HCT116 (cell line): Measurements from ENCODE around the gene TLK1. TPM values are rescaled to one million over a fixed set of nuclear protein-coding genes. Genes with fewer than 3 reads are reported as not detected.

ENCODE experiments used
- ATAC-seq: fragments of 200-7000 bp; cut with Tn5 transposase; 2 replicates; pipeline ENCODE4 v1.9.1; 2020; ENCODE audit warnings: mild to moderate bottlenecking, moderate library complexity
- BruUV-seq: library from RNA; stranded (reverse); fragments of 400-500 nt; replicated peaks from 2 replicates; lab custom pipeline; 2021; lab: Mats Ljungman, UMichigan
- CTCF ChIA-PET: fragments of 300-600 bp; sonication (Branson Sonifier 250); formaldehyde crosslinking; loops from one replicate; lab custom pipeline; 2021; ENCODE audit warnings: antibody characterized with exemption; lab: Charles Lee
- POLR2A ChIA-PET: fragments of 300-600, 350-600 bp; sonication (Branson Sonifier 250); formaldehyde crosslinking; loops from one replicate; lab custom pipeline; 2021; ENCODE audit warnings: antibody characterized with exemption; lab: Charles Lee
- RAD21 ChIA-PET, 2 experiments: fragments of 300-600 bp; sonication (Branson Sonifier 250); formaldehyde crosslinking; loops; one replicate each; lab custom pipeline; 2023; ENCODE audit warnings: low total read pairs in 2 of 2; ENCODE audit not compliant: uncharacterized antibody in 2 of 2, unreplicated experiment in 2 of 2, low non-redundant PET in 1 of 2; lab: Charles Lee
- DNase-seq: peaks from one replicate; pipeline ENCODE4 v3.0.0-alpha.2; 2010; ENCODE audit warnings: low read depth, low spot score
- H2AFZ ChIP-seq: fragments of 200-600 bp; shearing (Covaris generic), sonication (generic); 2 replicates; pipeline ENCODE4 v1.6.1; 2017; ENCODE audit warnings: low read depth, mixed run types, mixed read lengths, antibody characterized with exemption, low read length; ENCODE audit not compliant: poor library complexity, severe bottlenecking
- H3K27ac ChIP-seq: 2 replicates; pipeline ENCODE4 v1.5.1; 2012; ENCODE audit warnings: low read depth, low read length
- H3K27me3 ChIP-seq: fragments of 200-600 bp; sonication (generic); 2 replicates; pipeline ENCODE4 v1.6.1; 2016; ENCODE audit warnings: mixed run types, low read length, mixed read lengths; ENCODE audit not compliant: insufficient read depth
- H3K36me3 ChIP-seq, 2 experiments: fragments of 200-500 bp in 1 of 2; fragments of 200-600 bp in 1 of 2; sonication (Bioruptor generic) in 1 of 2; sonication (generic) in 1 of 2; 2 replicates each; pipeline versions ENCODE4 v1.5.1 to v1.6.1; 2014 to 2016; ENCODE audit warnings: low read length in 2 of 2, inconsistent platforms in 1 of 2, mixed read lengths in 1 of 2, mixed run types in 1 of 2; ENCODE audit not compliant: insufficient read depth in 2 of 2, control insufficient read depth in 1 of 2
- H3K4me1 ChIP-seq, 2 experiments: fragments of 200-600 bp in 1 of 2; sonication (generic) in 1 of 2; 2 replicates each; pipeline versions ENCODE4 v1.5.1 to v1.6.1; 2012 to 2017; ENCODE audit warnings: low read length in 2 of 2, inconsistent platforms in 1 of 2, mild to moderate bottlenecking in 1 of 2, mixed read lengths in 1 of 2, mixed run types in 1 of 2, moderate library complexity in 1 of 2; ENCODE audit not compliant: insufficient read depth in 2 of 2, control insufficient read depth in 1 of 2
- H3K4me2 ChIP-seq: fragments of 200-600 bp; sonication (generic); 2 replicates; pipeline ENCODE4 v1.6.1; 2017; ENCODE audit warnings: mixed run types, low read length, mixed read lengths
- H3K4me3 ChIP-seq, 2 experiments: fragments of 200-600 bp in 1 of 2; sonication (generic) in 1 of 2; replicated peaks in 1 of 2; 2 replicates each; pipeline ENCODE4 v1.5.1; 2011 to 2016; ENCODE audit warnings: low read length in 2 of 2, control low read depth in 1 of 2, low read depth in 1 of 2, mild to moderate bottlenecking in 1 of 2, mixed read lengths in 1 of 2, mixed run types in 1 of 2
- H3K79me2 ChIP-seq: fragments of 200-600 bp; sonication (generic); 2 replicates; pipeline ENCODE4 v1.6.1; 2017; ENCODE audit warnings: mild to moderate bottlenecking, mixed run types, low read length, moderate library complexity, mixed read lengths; ENCODE audit not compliant: insufficient read depth
- H3K9ac ChIP-seq: fragments of 200-600 bp; sonication (generic); 2 replicates; pipeline ENCODE4 v1.6.1; 2016; ENCODE audit warnings: low read length, mixed read lengths
- H3K9me2 ChIP-seq: fragments of 200-600 bp; sonication (generic), shearing (Covaris generic); 2 replicates; pipeline ENCODE4 v1.6.1; 2017; ENCODE audit warnings: mixed run types, mild to moderate bottlenecking, moderate library complexity; ENCODE audit not compliant: insufficient read depth
- H3K9me3 ChIP-seq, 2 experiments: fragments of 200-500 bp in 1 of 2; fragments of 200-600 bp in 1 of 2; sonication (Bioruptor generic) in 1 of 2; sonication (generic) in 1 of 2; 2 replicates each; pipeline ENCODE4 v1.6.1; 2014 to 2017; ENCODE audit warnings: low read length in 2 of 2, mixed read lengths in 2 of 2, inconsistent platforms in 1 of 2, low read depth in 1 of 2, mild to moderate bottlenecking in 1 of 2, mixed run types in 1 of 2, moderate library complexity in 1 of 2; ENCODE audit not compliant: control insufficient read depth in 1 of 2, insufficient read depth in 1 of 2
- H4K20me1 ChIP-seq: fragments of 200-600 bp; sonication (generic), shearing (Covaris generic); 2 replicates; pipeline ENCODE4 v1.6.1; 2017; ENCODE audit warnings: mixed run types, mild to moderate bottlenecking, moderate library complexity; ENCODE audit not compliant: insufficient read depth
- ATF3 ChIP-seq: IDR thresholded peaks from 2 replicates; pipeline ENCODE4 v1.6.1; 2012
- CEBPB ChIP-seq: IDR thresholded peaks from 2 replicates; pipeline ENCODE4 v1.6.1; 2012; ENCODE audit warnings: low read depth
- CTCF ChIP-seq, 3 experiments: fragments of 200-600 bp in 1 of 3; sonication (generic) in 1 of 3; IDR thresholded peaks in 2 of 3; conservative IDR thresholded peaks in 1 of 3; 2 replicates each; pipeline ENCODE4 v1.5.1; 2012 to 2017; ENCODE audit warnings: low read depth in 2 of 3, low read length in 2 of 3, antibody characterized with exemption in 1 of 3, borderline replicate concordance in 1 of 3, control low read depth in 1 of 3, mild to moderate bottlenecking in 1 of 3, mixed read lengths in 1 of 3, mixed run types in 1 of 3, moderate library complexity in 1 of 3; ENCODE audit not compliant: insufficient read depth in 1 of 3
- ELF1 ChIP-seq: IDR thresholded peaks from 2 replicates; pipeline ENCODE4 v1.6.1; 2012; ENCODE audit warnings: low read depth, borderline replicate concordance
- EZH2phosphoT487 ChIP-seq: fragments of 200-600 bp; IDR thresholded peaks from 2 replicates; pipeline ENCODE4 v1.6.1; 2018; ENCODE audit warnings: antibody characterized with exemption, borderline replicate concordance
- JUND ChIP-seq: IDR thresholded peaks from 2 replicates; pipeline ENCODE4 v1.6.1; 2012
- MAX ChIP-seq: IDR thresholded peaks from 2 replicates; pipeline ENCODE4 v1.6.1; 2012
- POLR2A ChIP-seq: IDR thresholded peaks from 2 replicates; pipeline ENCODE4 v1.7.0; 2011; ENCODE audit warnings: borderline replicate concordance; ENCODE audit not compliant: insufficient read depth, insufficient read length; ENCODE audit errors: extremely low read depth
- SRF ChIP-seq: IDR thresholded peaks from 2 replicates; pipeline ENCODE4 v1.6.1; 2012; ENCODE audit warnings: low read depth
- YY1 ChIP-seq: IDR thresholded peaks from 2 replicates; pipeline ENCODE4 v1.6.1; 2011; ENCODE audit warnings: low read length, low read depth, moderate library complexity, mild to moderate bottlenecking; ENCODE audit not compliant: insufficient replicate concordance; ENCODE audit errors: extremely low read depth
- ZBTB33 ChIP-seq: IDR thresholded peaks from 2 replicates; pipeline ENCODE4 v1.6.1; 2011; ENCODE audit warnings: mild to moderate bottlenecking, low read length, moderate library complexity; ENCODE audit not compliant: insufficient replicate concordance; ENCODE audit errors: extremely low read depth
- ZFX ChIP-seq: fragments of 450-650 bp; IDR thresholded peaks from 2 replicates; pipeline ENCODE4 v1.6.1; 2017
- intact Hi-C: fragments of 100-400 bp; cut with micrococcal nuclease; formaldehyde crosslinking; loops from 2 replicates; pipeline ENCODE4 v1.10.0; 2022
- total RNA-seq: library from RNA; stranded (reverse); gene quantifications from one replicate; pipeline ENCODE4 v1.2.1, GENCODE V29; 2021; ENCODE audit not compliant: unreplicated experiment

Gene TLK1
- total RNA-seq, 1 experiment from 2014 or later, result 57.7 TPM

- Histone ChIP-seq H3K9me2 (no peaks in the 10 kb centered on the region), H3K4me2 (no peak overlapping the region), H3K79me2 (no peaks in the 10 kb centered on the region), H3K9me3 (no peaks in the 10 kb centered on the region), H2AFZ (no peak overlapping the region), H3K27me3 (no peaks in the 10 kb centered on the region), H3K27ac (no peak overlapping the region), H3K4me3 (no peak overlapping the region), H3K4me1 (no peaks in the 10 kb centered on the region), H3K36me3 (peaks cover 6 to 17% of the 10 kb centered on the region in 2 experiments; a peak in 2 of 4 replicates), H3K9ac (no peak overlapping the region), H4K20me1 (no peaks in the 10 kb centered on the region)
- intact Hi-C loops, result no loop called here
- ATAC-seq, result no peak
- ChIA-PET CTCF (no interaction called here), POLR2A (no interaction called here), RAD21 (no interaction called here)
- BruUV-seq, result no TSS peak
- TF ChIP-seq MAX (no peak), EZH2phosphoT487 (no peak), YY1 (no peak), ZBTB33 (no peak), JUND (no peak)
- no peak for DNase-seq
Measured at GRCh38 chr2:171042253-171042969, 118.3 kb downstream of the TLK1 start.

GRCh38 chr2:171036532-171036931, 124.2 kb downstream of the TLK1 start:
- ATAC-seq (no peak), DNase-seq (no peak)
- ChIA-PET POLR2A (no interaction called here), CTCF (no interaction called here), RAD21 (no interaction called here)
- Histone ChIP-seq H3K4me1 (no peaks in the 10 kb centered on the region), H3K27me3 (no peaks in the 10 kb centered on the region), H2AFZ (no peak overlapping the region), H3K27ac (no peak overlapping the region), H3K9me2 (no peaks in the 10 kb centered on the region), H3K4me2 (no peak overlapping the region), H3K79me2 (no peaks in the 10 kb centered on the region), H3K36me3 (peaks cover 0 to 17% of the 10 kb centered on the region in 2 experiments; a peak in 1 of 4 replicates), H3K9me3 (no peaks in the 10 kb centered on the region), H3K9ac (no peak overlapping the region), H4K20me1 (no peaks in the 10 kb centered on the region), H3K4me3 (no peak overlapping the region)
- intact Hi-C loops, result no loop called here
- BruUV-seq, result no TSS peak
- TF ChIP-seq CEBPB (no peak), YY1 (no peak), ATF3 (no peak), MAX (no peak), ZBTB33 (no peak), ELF1 (no peak), ZFX (no peak), SRF (no peak), POLR2A (no peak), CTCF (IDR thresholded peaks at IDR 0.05 in 2 of 3, conservative IDR thresholded peaks at IDR 0.05 in 1 of 3; ENCODE audit: borderline replicate concordance in 1 of 3, insufficient read depth in 1 of 3, low read depth in 2 of 3, low read length in 2 of 3) (no peak)
